Measurements from ENCODE around the gene GHDC. TPM values are rescaled to one million over a fixed set of nuclear protein-coding genes. Genes with fewer than 3 reads are reported as not detected.
"Not testable (repeated sequence)": the region's sequence is repeated elsewhere in the genome, so short reads cannot be mapped to it uniquely, and the experiment has no call there.

GHDC gene
- 10 to 100 TPM; 10.2 to 15.1 (median 14.2) TPM for polyA plus RNA-seq (ENCODE audit: insufficient read length in 3 of 3)

GRCh38 chr17:42193969-42194899, at the start of gene GHDC:
Gene GHDC (minus strand): TSS chr17:42194494. CDS start chr17:42193581, 913 bp downstream.
- DNase-seq (ENCODE audit: low read depth in 3 of 3, low spot score in 2 of 3) = peak; percentile 47 to 74 (median 58)

GRCh38 chr17:42243493-42243982, 49.2 kb upstream of the GHDC start:
- DNase-seq (ENCODE audit: low read depth in 3 of 3, low spot score in 2 of 3) = no peak

GRCh38 chr17:42241871-42242270, 47.6 kb upstream of the GHDC start:
- no peak for DNase-seq (ENCODE audit: low read depth in 3 of 3, low spot score in 2 of 3)

GRCh38 chr17:42240863-42241262, 46.6 kb upstream of the GHDC start:
- DNase-seq (ENCODE audit: low read depth in 3 of 3, low spot score in 2 of 3) = not testable (repeated sequence)

GRCh38 chr17:42240201-42240600, 45.9 kb upstream of the GHDC start:
- no peak for DNase-seq (ENCODE audit: low read depth in 3 of 3, low spot score in 2 of 3)

GRCh38 chr17:42239576-42239975, 45.3 kb upstream of the GHDC start:
- DNase-seq (ENCODE audit: low read depth in 3 of 3, low spot score in 2 of 3) = not testable (repeated sequence)

GRCh38 chr17:42236760-42237159, 42.5 kb upstream of the GHDC start:
- no peak for DNase-seq (ENCODE audit: low read depth in 3 of 3, low spot score in 2 of 3)

- no peak for DNase-seq (ENCODE audit: low read depth in 3 of 3, low spot score in 2 of 3)
Observed at GRCh38 chr17:42233994-42234393, 39.7 kb upstream of the GHDC start.

GRCh38 chr17:42233156-42233555, 38.9 kb upstream of the GHDC start:
- no peak for DNase-seq (ENCODE audit: low read depth in 3 of 3, low spot score in 2 of 3)

GRCh38 chr17:42230225-42230624, 35.9 kb upstream of the GHDC start:
- no peak for DNase-seq (ENCODE audit: low read depth in 3 of 3, low spot score in 2 of 3)

- no peak for DNase-seq (ENCODE audit: low read depth in 3 of 3, low spot score in 2 of 3)
Observed at GRCh38 chr17:42227849-42228700, 33.8 kb upstream of the GHDC start.

GRCh38 chr17:42225646-42226045, 31.4 kb upstream of the GHDC start:
- no peak for DNase-seq (ENCODE audit: low read depth in 3 of 3, low spot score in 2 of 3)

GRCh38 chr17:42224651-42225050, 30.4 kb upstream of the GHDC start:
- DNase-seq (ENCODE audit: low read depth in 3 of 3, low spot score in 2 of 3) = no peak

GRCh38 chr17:42221886-42222745, 27.8 kb upstream of the GHDC start:
- no peak for DNase-seq (ENCODE audit: low read depth in 3 of 3, low spot score in 2 of 3)

GRCh38 chr17:42219280-42219679, 25.0 kb upstream of the GHDC start:
- not testable (repeated sequence) for DNase-seq (ENCODE audit: low read depth in 3 of 3, low spot score in 2 of 3)

GRCh38 chr17:42214156-42214555, 19.9 kb upstream of the GHDC start:
- no peak for DNase-seq (ENCODE audit: low read depth in 3 of 3, low spot score in 2 of 3)

- DNase-seq (ENCODE audit: low read depth in 3 of 3, low spot score in 2 of 3) = no peak
Observed at GRCh38 chr17:42212382-42212781, 18.1 kb upstream of the GHDC start.

- not testable (repeated sequence) for DNase-seq (ENCODE audit: low read depth in 3 of 3, low spot score in 2 of 3)
Observed at GRCh38 chr17:42211921-42212341, 17.6 kb upstream of the GHDC start.

- DNase-seq (ENCODE audit: low read depth in 3 of 3, low spot score in 2 of 3) = no peak
Observed at GRCh38 chr17:42210046-42210445, 15.8 kb upstream of the GHDC start.

GRCh38 chr17:42206153-42206612, 11.9 kb upstream of the GHDC start:
- not testable (repeated sequence) for DNase-seq (ENCODE audit: low read depth in 3 of 3, low spot score in 2 of 3)

Data from right renal cortex interstitium (tissue), 3 donors.